Stimulated activated CD8-positive, alpha-beta memory T cell treated with anti-CD3 and anti-CD28 coated beads, Interleukin-15, amount 100 ng/mL, for 24 hours (primary cell): ENCODE measurements around the gene OR9A2.

Experiments
- DNase-seq: peaks from one replicate; pipeline ENCODE4 v3.0.0-alpha.2; 2020; ENCODE audit warnings: low read depth

OR9A2 gene, protein sequence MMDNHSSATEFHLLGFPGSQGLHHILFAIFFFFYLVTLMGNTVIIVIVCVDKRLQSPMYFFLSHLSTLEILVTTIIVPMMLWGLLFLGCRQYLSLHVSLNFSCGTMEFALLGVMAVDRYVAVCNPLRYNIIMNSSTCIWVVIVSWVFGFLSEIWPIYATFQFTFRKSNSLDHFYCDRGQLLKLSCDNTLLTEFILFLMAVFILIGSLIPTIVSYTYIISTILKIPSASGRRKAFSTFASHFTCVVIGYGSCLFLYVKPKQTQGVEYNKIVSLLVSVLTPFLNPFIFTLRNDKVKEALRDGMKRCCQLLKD

DNA sequence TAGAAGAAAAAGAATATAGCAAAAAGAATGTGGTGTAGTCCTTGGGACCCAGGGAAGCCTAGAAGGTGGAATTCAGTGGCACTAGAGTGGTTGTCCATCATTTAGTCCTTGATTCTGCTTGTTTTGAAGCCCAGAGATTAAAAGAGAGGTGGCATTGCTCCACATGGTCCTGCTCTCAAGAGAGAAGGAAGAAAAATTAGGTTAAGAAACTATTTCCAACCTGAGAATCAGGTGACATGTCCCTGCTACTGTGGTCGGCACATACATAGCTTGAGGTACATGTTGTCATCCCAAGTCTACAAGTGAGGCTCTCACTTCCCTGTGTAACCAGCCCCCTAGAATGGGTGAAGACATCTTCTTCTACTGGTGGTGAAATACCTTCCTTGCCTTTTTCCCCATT is at the start of gene OR9A2:
Gene OR9A2 (minus strand): TSS at position 101 of the 400 bp plus-strand sequence. CDS start 0 bp downstream, at position 101.
- DNase-seq: no peak

DNA sequence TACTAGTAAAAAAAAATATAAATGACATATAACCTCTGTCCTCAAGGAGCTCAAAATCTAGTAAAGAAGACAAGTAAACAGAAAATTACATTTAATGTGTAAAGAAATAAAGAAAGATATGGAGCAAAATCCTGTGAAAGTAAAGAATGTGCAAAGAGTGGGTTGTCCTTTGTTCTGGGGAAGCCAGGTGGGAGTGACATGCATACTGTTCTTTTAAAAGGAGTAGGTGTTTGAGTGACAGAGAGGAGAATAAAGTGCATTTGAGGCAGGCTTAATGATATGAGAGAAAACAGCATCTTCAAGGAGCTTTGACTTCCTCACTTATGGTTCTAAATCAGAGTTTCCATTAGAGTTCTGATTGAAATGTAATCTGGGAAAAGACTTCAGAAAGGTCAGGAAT is 47.2 kb upstream of the OR9A2 start:
- no peak for DNase-seq

DNA sequence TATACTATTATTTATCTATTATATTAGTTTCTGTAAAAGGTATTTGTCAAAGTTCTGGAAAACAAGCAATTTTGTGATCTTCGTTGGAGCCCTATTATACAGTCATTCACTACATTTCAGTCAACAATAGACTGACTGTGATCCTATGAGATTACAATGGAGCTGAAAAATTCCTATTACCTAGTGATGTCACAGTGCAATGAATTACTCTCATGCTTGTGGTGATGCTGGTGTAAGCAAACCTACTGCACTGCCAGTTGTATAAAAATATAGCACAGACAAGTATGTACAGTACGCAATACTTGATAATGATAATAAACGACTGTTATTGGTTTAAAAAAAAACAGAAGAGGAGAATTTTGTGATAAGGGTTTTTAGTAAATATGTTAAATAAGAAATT is 46.6 kb upstream of the OR9A2 start:
- DNase-seq: no peak

DNA sequence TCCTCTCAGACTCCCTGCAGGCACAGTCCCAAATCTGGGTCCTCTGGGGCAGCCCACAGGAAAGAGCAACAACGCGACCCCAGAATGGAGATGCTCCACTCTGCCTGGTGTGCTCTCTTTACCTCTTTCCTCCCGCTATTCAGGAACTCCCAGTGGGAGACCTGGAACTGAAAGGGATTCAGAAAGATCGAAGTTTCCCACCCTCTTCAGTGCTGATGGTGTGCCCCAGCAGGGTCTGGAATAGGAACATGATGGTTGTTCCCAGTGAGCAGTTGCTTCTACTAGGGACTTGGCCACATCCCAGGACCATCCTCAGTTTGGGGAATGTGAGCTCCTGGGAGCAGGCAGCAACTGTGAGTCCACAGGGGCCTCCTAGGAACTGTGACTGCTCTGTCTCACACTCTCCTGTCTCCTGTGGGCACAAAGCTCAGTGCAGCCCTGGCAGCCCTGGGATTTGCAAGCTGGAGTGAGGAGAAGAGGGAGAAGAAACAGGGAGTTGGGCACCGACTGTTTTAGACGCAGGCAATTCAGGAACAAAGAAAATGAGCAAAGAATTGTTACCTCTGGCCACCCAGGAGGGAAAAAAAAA is 43.1 kb upstream of the OR9A2 start:
- DNase-seq: no peak

DNA sequence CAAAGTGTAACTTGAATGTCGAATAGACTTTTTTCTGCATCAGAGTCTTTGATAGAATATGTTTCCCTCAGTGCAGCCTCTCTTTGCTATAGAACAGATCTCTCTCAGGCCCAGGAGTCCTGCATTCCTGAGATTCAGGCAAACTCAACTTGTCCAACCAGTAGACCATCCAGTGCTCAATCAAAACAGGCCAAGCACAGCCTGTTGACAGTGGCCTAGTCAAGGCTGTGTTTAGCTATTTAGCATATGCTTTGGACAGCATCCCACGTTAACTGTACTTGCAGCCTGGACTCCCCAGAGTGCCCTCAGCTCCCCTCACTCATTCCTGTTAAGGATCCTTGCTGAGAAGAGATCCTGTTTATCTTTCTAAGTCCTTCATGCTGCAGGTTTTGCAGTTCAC is 41.5 kb upstream of the OR9A2 start:
- no peak for DNase-seq

DNA sequence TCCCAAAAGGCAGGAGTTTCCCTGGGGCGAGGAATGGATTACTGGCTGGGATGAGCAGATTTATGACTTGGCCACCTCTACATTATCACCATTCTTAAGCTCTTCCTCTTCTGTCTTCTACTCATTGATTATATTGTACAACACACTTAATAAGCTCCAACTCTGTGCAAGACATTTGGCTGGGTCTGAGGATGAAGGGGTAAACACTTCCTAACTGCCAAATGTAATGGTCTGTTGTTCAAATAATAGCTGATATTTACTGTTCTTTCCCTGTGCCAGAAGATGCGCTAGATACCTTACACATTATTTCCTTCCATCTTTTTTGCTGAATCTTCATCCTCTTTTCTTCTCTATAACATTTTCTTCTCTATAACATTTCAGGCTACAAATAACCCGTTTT is 36.8 kb upstream of the OR9A2 start:
- DNase-seq: no peak

DNA sequence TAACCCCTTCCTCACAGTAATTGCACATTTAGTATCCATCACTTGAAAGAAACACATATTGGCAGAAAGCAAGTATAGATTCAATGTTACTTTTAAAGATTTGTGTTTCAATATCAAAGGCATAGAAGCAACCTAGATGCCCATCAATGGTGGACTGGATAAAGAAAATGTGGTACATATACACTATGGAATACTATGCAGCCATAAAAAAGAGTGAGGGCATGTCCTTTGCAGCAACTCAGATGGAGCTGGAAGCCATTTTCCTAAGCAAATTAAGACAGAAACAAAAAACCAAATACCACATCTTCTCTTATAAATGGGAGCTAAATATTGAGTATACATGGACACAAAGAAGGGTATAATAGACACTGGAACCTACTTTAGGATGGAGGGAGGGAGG is 28.8 kb upstream of the OR9A2 start:
- no peak for DNase-seq

DNA sequence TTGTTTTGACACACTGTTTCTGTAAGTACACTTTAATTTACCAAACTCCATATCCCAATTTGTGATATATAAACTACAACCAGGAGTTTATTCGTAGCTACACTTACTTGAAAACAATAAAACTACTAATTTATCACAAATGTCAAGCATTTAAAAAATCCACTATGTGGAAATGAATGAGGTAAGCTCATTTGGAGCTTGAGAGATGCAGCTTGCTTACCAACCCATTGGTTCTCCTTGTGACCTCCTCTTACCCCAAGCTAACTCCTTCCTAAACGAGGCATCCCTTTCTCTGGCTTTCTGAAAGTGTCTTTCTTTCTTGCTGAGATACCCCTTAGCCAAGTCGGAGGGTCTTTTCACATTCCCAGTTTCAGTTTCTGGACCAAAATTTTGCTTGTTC is 27.7 kb upstream of the OR9A2 start:
- no peak for DNase-seq

DNA sequence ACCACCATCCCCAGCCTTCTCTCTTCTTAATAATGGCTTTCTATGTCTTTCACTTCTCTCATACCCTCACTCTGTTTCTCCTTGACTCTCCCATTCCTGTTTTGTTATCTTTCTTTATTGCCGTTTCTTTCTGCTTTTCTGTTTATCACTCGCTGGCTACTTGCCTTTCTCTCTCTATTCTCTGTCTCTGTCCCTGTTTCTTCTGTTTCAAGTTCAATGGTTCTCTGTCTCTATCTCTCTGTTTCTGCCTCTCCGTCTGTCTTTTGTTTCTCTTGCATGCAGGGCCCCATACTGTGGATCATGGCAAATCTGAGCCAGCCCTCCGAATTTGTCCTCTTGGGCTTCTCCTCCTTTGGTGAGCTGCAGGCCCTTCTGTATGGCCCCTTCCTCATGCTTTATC is 25.1 kb upstream of the OR9A2 start, which contains the start of gene OR6V1:
Gene OR6V1 (plus strand): TSS at position 301 of the 400 bp plus-strand sequence. CDS start 0 bp downstream, at position 301.
- DNase-seq: no peak

DNA sequence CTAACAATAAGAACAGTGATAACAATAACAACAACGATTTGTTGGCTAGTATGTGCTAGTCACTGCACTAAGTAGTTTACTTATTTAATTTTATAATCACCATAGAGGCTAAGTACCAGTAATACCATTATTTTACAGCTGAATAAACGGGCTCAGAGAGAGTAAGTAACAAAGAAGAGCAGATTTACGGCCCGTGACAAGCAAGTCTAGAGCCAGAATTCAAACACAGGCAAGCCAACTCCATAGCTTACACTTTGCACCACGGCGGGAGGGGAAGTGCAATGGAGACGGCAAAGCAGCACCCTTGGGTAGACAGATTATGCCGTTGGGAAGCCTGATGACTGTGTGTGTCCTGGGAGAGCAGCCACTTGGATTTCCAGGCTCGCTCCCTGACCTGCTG is 24.0 kb upstream of the OR9A2 start:
- DNase-seq: no peak

DNA sequence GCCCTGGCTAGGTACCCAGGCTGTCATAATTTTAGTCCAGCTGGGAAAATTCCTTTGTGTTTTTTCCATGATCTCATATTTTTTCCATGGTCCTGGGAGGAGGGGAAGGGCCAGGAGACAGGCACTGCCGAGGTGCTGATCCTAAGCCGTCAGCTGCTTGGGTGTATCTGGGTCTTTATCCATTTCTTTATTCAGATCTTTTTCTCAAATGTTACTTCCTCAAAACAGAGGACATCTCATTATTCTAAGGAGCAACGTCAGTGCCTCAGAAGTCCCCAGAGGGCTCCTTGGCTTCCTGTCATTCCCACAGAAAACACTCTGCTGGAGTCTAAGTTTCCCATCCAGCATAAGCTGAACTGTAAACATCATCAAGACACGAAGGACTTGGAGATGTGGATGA is 22.4 kb upstream of the OR9A2 start:
- no peak for DNase-seq

DNA sequence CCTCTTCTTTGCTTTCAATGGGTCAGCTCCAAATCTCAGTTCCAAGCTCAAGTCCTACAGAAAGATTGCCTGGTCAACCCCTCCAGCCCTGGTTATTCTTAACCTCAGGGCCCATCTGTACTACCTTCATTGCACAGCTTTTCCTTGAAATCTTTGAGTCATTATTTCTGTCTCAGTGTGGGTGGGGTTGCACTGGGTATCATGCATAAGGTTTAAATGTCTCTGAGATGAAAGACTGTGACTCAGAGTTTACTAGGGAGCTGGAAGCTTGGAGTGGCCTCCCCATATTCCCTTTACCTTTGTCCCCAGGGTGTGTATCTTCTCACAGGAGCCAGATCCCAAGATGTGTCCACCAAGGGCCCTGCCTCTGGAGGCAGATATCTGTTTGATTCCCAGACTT is 21.9 kb upstream of the OR9A2 start:
- DNase-seq: no peak

DNA sequence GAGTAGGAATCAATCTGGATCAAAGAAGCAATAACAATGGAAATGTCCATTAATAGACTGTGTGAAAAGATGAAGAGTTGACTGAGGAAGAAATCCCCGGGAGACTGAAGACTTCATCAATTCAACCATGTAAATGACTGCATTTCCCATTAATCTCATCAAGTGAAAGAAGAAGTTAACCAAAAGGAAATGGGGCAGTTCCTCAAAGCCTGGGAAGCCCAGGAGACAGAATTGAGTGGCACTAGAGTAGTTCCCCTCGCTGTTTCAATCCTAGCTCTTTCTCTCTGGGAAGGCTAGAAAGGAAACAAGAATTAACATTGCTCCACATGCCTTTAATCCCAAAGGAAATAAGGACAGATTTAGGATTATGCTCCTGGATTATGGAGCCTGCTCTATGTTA is 20.4 kb upstream of the OR9A2 start:
- DNase-seq: no peak

DNA sequence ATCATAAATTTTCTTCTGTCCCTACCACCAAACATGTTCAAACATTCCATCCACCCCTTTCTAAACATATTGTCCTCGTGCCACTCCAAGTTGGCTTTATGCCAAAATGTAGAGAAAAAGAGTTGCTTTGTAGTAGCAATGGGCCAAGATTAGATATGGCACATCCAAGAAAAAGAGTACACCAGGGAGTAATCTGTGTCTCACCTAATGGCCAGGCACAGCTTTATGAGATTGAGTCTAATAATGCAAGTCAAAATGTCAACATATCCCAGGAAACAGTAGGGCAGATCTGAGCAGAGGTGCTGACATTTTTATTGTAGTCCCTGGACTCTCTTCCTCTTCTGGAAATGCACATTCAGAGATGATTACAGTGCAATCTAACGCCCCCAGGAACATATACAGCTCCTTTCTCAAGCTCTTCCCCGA is 19.5 kb upstream of the OR9A2 start:
- no peak for DNase-seq

DNA sequence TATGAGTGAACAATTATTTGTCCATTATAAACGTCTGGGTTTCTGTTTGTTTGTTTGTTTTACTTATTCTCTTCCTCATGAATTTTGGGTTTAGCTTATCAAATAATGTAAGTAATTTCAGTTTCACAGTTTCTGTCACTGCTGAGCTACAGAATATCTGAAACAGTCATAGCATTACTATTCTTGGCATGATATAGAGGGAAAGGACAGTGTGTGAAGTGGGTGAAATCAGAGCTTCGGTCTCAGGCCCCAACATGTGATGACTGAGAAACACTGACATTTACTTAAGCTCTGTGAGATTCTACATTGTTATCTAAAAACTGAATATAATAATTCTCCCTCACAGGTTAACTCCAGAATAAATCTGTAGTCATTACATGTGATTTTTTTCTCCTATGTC is 16.5 kb upstream of the OR9A2 start:
- DNase-seq: no peak

DNA sequence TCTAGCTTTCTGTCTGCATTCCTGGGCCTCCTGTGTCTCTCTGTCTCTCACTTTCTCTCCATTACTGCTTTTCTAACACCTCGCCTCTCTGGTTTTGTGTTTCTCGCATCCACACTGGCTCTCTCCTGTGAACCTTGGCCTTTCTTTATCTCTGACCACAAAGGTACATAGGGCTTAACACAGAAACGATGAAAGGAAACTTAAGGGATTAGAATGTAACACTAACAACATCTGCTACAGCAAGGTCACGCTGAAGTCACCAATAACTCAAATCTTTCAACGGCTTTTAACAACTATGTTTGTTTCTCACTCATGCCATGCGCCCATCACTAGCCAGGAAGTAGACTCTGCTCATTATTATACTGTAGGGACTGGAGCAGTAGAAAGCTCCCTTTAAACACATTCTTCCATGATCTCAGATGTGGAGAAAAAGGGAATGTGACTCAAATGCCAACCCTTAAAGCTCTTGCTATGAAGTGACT is 15.9 kb upstream of the OR9A2 start:
- DNase-seq: no peak

DNA sequence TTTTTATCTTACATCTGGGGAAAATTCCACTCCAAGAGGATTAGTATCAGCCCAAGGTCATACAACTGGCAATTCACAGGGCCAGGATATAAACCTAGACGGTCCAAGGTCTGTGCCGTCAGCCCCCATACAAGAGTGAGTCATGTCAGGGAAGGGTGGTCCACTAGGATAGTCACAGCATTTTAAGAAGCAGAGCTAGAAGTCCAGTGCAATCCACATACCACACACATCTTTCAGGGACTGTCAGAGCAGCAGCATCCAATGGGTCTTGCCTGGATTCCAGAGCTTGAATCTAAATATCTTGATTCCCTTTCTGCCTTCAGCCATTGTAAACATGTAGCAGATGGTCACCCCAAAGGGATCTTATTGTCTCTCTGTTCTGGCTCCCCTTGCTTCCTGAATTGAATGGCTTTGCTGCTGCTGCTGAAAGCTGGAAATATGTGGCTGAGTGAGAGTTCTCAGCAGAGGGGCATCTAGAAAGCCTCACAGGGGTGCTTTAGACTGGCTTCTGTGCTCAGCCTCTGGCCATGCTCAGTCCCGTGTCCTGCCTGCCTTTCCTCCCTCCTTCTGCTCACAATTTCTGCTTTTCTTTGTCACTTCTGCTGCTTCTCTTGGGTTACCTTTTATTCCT is 15.3 kb upstream of the OR9A2 start:
- DNase-seq: no peak

DNA sequence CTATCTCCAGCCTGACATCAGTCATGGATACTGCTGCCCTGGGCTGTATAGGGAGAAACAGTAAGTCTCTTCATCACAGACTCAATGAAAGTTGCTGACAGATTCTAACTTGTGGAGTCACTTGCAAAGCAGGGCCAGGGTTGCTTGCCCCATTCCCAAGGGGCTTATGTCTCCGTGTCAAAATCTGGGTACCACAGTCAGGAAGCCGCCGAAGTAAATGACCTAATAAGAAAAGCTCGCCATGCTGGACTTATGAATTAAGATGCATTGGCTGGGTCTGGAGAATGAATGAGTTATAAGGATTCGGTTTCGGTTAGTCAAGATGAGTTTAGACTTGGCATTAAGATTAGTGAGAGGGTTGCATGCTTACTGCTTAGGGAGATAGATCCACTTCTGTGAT is 14.4 kb upstream of the OR9A2 start:
- no peak for DNase-seq

DNA sequence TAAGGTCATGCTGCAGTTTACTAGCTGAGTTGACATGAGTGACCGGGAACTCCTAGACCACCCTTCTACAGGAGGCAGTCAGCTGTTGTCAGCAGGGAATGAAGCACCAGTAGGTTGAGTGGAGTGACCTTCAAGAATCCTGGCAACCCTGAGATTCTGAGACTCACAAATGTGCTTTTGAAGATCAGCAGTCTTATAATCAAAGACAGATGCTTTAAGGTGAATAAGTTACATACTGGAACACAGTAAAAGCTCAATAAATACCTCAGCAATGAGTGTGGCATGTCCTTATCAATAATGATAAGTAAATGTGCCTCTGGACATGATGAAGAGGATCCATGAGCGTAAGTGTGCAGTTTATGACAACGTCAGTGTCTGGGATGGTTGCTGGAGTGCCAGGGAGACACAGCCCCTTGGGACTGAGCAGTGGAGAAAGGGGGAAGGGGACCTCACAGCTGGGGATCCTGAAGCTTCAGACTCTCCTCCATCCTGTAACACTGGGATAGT is 13.3 kb upstream of the OR9A2 start:
- DNase-seq: no peak

DNA sequence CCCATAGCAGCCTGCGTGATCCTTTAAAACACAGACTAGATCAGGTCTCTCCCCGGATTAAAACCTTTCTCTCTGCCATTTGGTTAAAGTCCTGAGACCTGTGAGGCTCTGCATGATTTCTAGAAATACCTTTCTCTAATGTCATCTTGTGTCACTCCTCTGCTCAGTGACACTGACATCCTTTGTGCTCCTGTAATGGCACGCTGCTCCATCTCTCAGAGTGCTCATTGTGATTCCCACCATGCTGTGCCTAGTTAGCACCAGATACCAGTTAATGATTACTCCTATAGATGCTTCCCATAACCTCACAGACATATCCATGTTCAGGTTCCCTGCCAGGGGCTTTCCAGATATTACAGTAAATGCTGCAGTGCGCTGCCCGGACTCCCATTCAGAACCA is 11.7 kb upstream of the OR9A2 start:
- no peak for DNase-seq

DNA sequence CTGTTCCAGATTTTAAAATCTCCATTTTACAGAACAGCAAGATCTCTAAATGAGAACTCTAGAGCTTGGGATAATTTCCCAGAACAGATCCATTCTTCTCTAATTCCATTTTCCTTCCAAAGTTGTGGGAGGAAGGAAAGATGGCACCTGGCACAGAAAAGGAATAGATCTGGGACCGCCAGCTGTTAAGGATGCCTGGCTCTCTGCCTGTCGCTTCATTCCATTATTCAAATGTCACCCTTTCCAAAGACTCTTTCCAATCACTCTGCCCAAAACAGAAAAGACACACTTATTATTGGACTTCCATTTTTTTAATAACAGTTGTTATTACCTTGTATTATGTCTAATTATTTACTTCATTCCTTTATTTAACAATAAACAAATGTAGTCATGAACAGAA is 751 bp upstream of the OR9A2 start:
- no peak for DNase-seq

DNA sequence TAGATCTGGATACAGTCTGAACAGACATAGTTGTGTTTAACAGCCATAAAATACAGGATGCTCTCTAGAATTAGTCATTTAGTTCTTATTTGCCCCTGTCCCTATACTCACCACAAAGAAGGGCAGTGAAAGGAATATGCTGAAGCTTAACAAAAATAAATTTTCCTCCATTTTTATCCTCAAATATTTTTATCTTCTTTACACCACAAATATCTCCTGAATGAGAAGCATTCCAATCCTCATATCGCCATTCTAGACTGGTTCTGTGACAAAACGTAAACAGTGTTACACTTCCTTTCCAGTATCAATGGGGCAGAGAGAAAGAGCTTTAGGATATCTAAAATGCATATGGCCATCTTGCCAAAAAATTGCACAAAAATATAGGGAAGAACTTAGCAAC is 1.6 kb downstream of the OR9A2 start:
- DNase-seq: no peak

DNA sequence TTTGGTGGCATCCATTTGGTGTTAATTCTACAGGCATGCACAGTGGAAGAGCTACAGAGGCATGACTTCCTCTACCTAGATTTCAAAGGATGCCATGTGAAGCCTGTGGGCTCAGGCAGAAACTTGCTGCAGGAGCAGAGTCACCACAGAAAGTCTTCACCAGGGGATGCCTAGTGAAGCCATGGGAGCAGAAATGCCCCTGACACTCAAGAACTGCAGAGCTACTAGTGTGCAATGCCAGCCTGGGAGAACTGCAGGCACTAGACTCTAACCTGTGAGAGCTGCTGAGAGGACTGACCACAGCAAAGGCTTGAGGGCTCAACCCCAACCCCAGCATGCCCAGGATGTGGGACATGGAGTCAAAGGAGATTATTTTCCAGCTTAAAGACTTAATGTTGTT is 3.9 kb downstream of the OR9A2 start:
- no peak for DNase-seq
